PC-3 (cell line): Measurements from ENCODE around the gene GTF2A1L. TPM values are rescaled to one million over a fixed set of nuclear protein-coding genes. Genes with fewer than 3 reads are reported as not detected.

ENCODE experiments used
- ATAC-seq: fragments of 200-7000 bp; cut with Tn5 transposase; 2 replicates; pipeline ENCODE4 v1.9.1; 2020; ENCODE audit warnings: mild to moderate bottlenecking, moderate library complexity
- BruUV-seq: library from RNA; stranded (reverse); fragments of 400-500 nt; replicated peaks from 2 replicates; lab custom pipeline; 2021; lab: Mats Ljungman, UMichigan
- CTCF ChIA-PET: fragments of 300-600 bp; sonication (Branson Sonifier 250); formaldehyde crosslinking; loops from one replicate; lab custom pipeline; 2022; ENCODE audit warnings: antibody characterized with exemption; lab: Charles Lee
- POLR2A ChIA-PET: fragments of 300-600 bp; sonication (Branson Sonifier 250); formaldehyde crosslinking; loops from one replicate; lab custom pipeline; 2022; ENCODE audit warnings: antibody characterized with exemption; ENCODE audit not compliant: unreplicated experiment; lab: Charles Lee
- DNase-seq: peaks from one replicate; pipeline ENCODE4 v3.0.0-alpha.2; 2015
- H2AFZ ChIP-seq: fragments of 300-600 bp; sonication (generic); 2 replicates; pipeline ENCODE4 v1.6.0; 2016; ENCODE audit warnings: antibody characterized with exemption, low read length
- H3F3A ChIP-seq: fragments of 300-600 bp; sonication (generic); one replicate; pipeline ENCODE4 v1.6.0; 2017; ENCODE audit warnings: antibody characterized with exemption, low read length, control low read depth, mild to moderate bottlenecking; ENCODE audit not compliant: unreplicated experiment
- H3K27ac ChIP-seq: fragments of 300-600 bp; sonication (generic); 2 replicates; pipeline ENCODE4 v1.5.1; 2016; ENCODE audit warnings: mild to moderate bottlenecking, low read length
- H3K27me3 ChIP-seq: fragments of 300-600 bp; sonication (generic); 2 replicates; pipeline ENCODE4 v1.6.1; 2016; ENCODE audit warnings: low read length, mixed read lengths
- H3K36me3 ChIP-seq: fragments of 300-600 bp; sonication (generic); 2 replicates; pipeline ENCODE4 v1.6.1; 2016; ENCODE audit warnings: low read depth, mixed run types, low read length, mixed read lengths
- H3K4me1 ChIP-seq: fragments of 300-600 bp; sonication (generic); 2 replicates; pipeline ENCODE4 v1.5.1; 2016; ENCODE audit warnings: low read length; ENCODE audit not compliant: insufficient read depth
- H3K4me2 ChIP-seq: fragments of 300-600 bp; sonication (generic); 2 replicates; pipeline ENCODE4 v1.6.0; 2016; ENCODE audit warnings: low read length
- H3K4me3 ChIP-seq: fragments of 300-600 bp; sonication (generic); 2 replicates; pipeline ENCODE4 v1.5.1; 2016; ENCODE audit warnings: mild to moderate bottlenecking, low read length, mixed read lengths
- H3K79me2 ChIP-seq: fragments of 300-600 bp; sonication (generic); 2 replicates; pipeline ENCODE4 v1.6.1; 2017; ENCODE audit warnings: low read length, mixed read lengths
- H3K9ac ChIP-seq: fragments of 300-600 bp; sonication (generic); 2 replicates; pipeline ENCODE4 v1.6.0; 2016; ENCODE audit warnings: mild to moderate bottlenecking, low read length
- H3K9me2 ChIP-seq: fragments of 300-600 bp; sonication (generic); replicated peaks from 2 replicates; pipeline ENCODE4 v1.6.1; 2016; ENCODE audit warnings: mixed run types, low read length, mixed read lengths
- H3K9me3 ChIP-seq: fragments of 300-600 bp; sonication (generic); 2 replicates; pipeline ENCODE4 v1.6.1; 2016; ENCODE audit warnings: low read length, mixed read lengths
- H4K20me1 ChIP-seq: fragments of 300-600 bp; sonication (generic); 2 replicates; pipeline ENCODE4 v1.6.1; 2016; ENCODE audit warnings: low read length, mixed read lengths
- CTCF ChIP-seq: fragments of 300-600 bp; sonication (generic); conservative IDR thresholded peaks from 2 replicates; pipeline ENCODE4 v1.5.1; 2017; ENCODE audit warnings: antibody characterized with exemption, low read depth, mild to moderate bottlenecking, low read length
- EZH2 ChIP-seq: fragments of 300-600 bp; sonication (generic); IDR thresholded peaks from one replicate; pipeline ENCODE4 v1.6.1; 2017; ENCODE audit warnings: antibody characterized with exemption, mild to moderate bottlenecking, low read length; ENCODE audit not compliant: unreplicated experiment
- EZH2phosphoT487 ChIP-seq: fragments of 300-600 bp; sonication (generic); IDR thresholded peaks from 2 replicates; pipeline ENCODE4 v1.6.1; 2018; ENCODE audit warnings: mild to moderate bottlenecking, antibody characterized with exemption, low read length, borderline replicate concordance
- intact Hi-C: fragments of 100-400 bp; cut with micrococcal nuclease; formaldehyde crosslinking; loops from 2 replicates; pipeline ENCODE4 v1.9.0; 2023
- total RNA-seq: library from RNA; depleted of rRNA; stranded (reverse); fragments of >200 nt; gene quantifications from 2 replicates; pipeline ENCODE4 v1.2.3, GENCODE V29; 2014

Gene GTF2A1L
- total RNA-seq, 1 experiment from 2014 or later, result not detected

- Histone ChIP-seq H2AFZ (no peak overlapping the region), H3K4me1 (no peaks in the 10 kb centered on the region), H3K79me2 (no peaks in the 10 kb centered on the region), H3K27me3 (no peaks in the 10 kb centered on the region), H3K9me3 (no peaks in the 10 kb centered on the region), H3K4me3 (no peak overlapping the region), H3K27ac (no peak overlapping the region), H3K4me2 (no peak overlapping the region), H3K9ac (no peak overlapping the region), H3K36me3 (no peaks in the 10 kb centered on the region), H3K9me2 (no peaks in the 10 kb centered on the region), H4K20me1 (no peaks in the 10 kb centered on the region), H3F3A (no peaks in the 10 kb centered on the region)
- DNase-seq (no peak), ATAC-seq (no peak)
- ChIA-PET POLR2A (no interaction called here), CTCF (no interaction called here)
- intact Hi-C loops, result no loop called here
- TF ChIP-seq EZH2 (no peak), EZH2phosphoT487 (no peak), CTCF (no peak)
- BruUV-seq, result no TSS peak
These were observed 15.5 kb downstream of the GTF2A1L start for GRCh38 chr2:48633143-48633542.

GRCh38 chr2:48635786-48636185, 18.1 kb downstream of the GTF2A1L start:
- H3K4me3 ChIP-seq, result no peak overlapping the region
- ChIA-PET CTCF (no interaction called here), POLR2A (no interaction called here)
- H3K27me3 ChIP-seq, result no peaks in the 10 kb centered on the region
- no peaks in the 10 kb centered on the region for H4K20me1 ChIP-seq
- BruUV-seq, result no TSS peak
- no peak for DNase-seq
- no peaks in the 10 kb centered on the region for H3K9me3 ChIP-seq
- ATAC-seq, result no peak
- no peaks in the 10 kb centered on the region for H3K79me2 ChIP-seq
- intact Hi-C loops, result no loop called here
- H3K4me2 ChIP-seq, result no peak overlapping the region
- H3K9ac ChIP-seq, result no peak overlapping the region
- no peak overlapping the region for H2AFZ ChIP-seq
- H3K9me2 ChIP-seq, result no peaks in the 10 kb centered on the region
- H3K4me1 ChIP-seq, result no peaks in the 10 kb centered on the region
- no peaks in the 10 kb centered on the region for H3F3A ChIP-seq
- TF ChIP-seq EZH2 (no peak), CTCF (no peak), EZH2phosphoT487 (no peak)
- no peak overlapping the region for H3K27ac ChIP-seq
- H3K36me3 ChIP-seq, result no peaks in the 10 kb centered on the region

GRCh38 chr2:48638261-48638660, 20.6 kb downstream of the GTF2A1L start:
- H4K20me1 ChIP-seq, result no peaks in the 10 kb centered on the region
- ChIA-PET POLR2A (no interaction called here), CTCF (no interaction called here)
- no peaks in the 10 kb centered on the region for H3K36me3 ChIP-seq
- no peak for TF ChIP-seq EZH2
- TF ChIP-seq CTCF, result no peak
- no peak for TF ChIP-seq EZH2phosphoT487
- no peaks in the 10 kb centered on the region for H3K9me3 ChIP-seq
- no peak overlapping the region for H2AFZ ChIP-seq
- H3K27me3 ChIP-seq, result 0 out of 2 replicates have a peak, but pooled peaks cover 3% of the 10 kb centered on the region
- no peaks in the 10 kb centered on the region for H3K4me1 ChIP-seq
- no TSS peak for BruUV-seq
- no peak overlapping the region for H3K9ac ChIP-seq
- intact Hi-C loops, result no loop called here
- no peaks in the 10 kb centered on the region for H3K9me2 ChIP-seq
- DNase-seq, result no peak
- no peak for ATAC-seq
- H3K27ac ChIP-seq, result no peak overlapping the region
- no peaks in the 10 kb centered on the region for H3F3A ChIP-seq
- H3K79me2 ChIP-seq, result no peaks in the 10 kb centered on the region
- H3K4me3 ChIP-seq, result no peak overlapping the region
- H3K4me2 ChIP-seq, result no peak overlapping the region
